Transverse colon (tissue), 4 donors: ENCODE results near the gene SSR3. TPM values are rescaled to one million over a fixed set of nuclear protein-coding genes. Genes with fewer than 3 reads are reported as not detected.

Experiments
- DNase-seq: peaks from one replicate; pipeline ENCODE4 v3.0.0-alpha.2; 2019
- H3K27ac ChIP-seq, 4 donors: fragments of 200-600 bp; sonication (generic); 2 replicates each; pipeline ENCODE4 v1.5.1; 2016 to 2018; ENCODE audit warnings: inconsistent platforms in 4 of 4
- H3K27me3 ChIP-seq: fragments of 200-600 bp; sonication (generic); 2 replicates; pipeline ENCODE4 v1.5.1; 2017; ENCODE audit warnings: inconsistent platforms
- H3K36me3 ChIP-seq, 4 donors: fragments of 200-600 bp; sonication (generic); 2 replicates each; pipeline ENCODE4 v1.5.1; 2017 to 2019; ENCODE audit warnings: inconsistent platforms in 4 of 4
- H3K4me1 ChIP-seq, 4 donors: fragments of 200-600 bp; sonication (generic); 2 replicates each; pipeline ENCODE4 v1.5.1; 2017 to 2020; ENCODE audit warnings: inconsistent platforms in 4 of 4
- H3K4me3 ChIP-seq, 4 donors: fragments of 200-600 bp; sonication (generic); 1 replicate in 1 of 4; 2 replicates in 3 of 4; pipeline versions ENCODE4 v1.5.1 to v1.6.1; 2017 to 2019; ENCODE audit warnings: inconsistent platforms in 4 of 4
- H3K9me3 ChIP-seq, 2 donors: fragments of 200-600 bp; sonication (generic); 2 replicates each; pipeline ENCODE4 v1.5.1; 2017 to 2019; ENCODE audit warnings: inconsistent platforms in 2 of 2
- EP300 ChIP-seq: sonication (generic); formaldehyde crosslinking; IDR thresholded peaks from one replicate; pipeline ENCODE4 v1.6.1; 2017; ENCODE audit warnings: antibody characterized with exemption, low read depth
- POLR2A ChIP-seq: fragments of 450-650 bp; IDR thresholded peaks from one replicate; pipeline ENCODE4 v1.6.1; 2016; ENCODE audit warnings: antibody characterized with exemption, mild to moderate bottlenecking, moderate library complexity
- POLR2AphosphoS5 ChIP-seq, 3 donors: sonication (generic); formaldehyde crosslinking; IDR thresholded peaks; one replicate each; pipeline ENCODE4 v1.6.1; 2016; ENCODE audit warnings: antibody characterized with exemption in 3 of 3
- WGBS, 2 donors: methylation state at CpG; one replicate each; pipeline ENCODE4 v1.1.5; 2018; ENCODE audit warnings: low coverage in 1 of 2; 5-methylcytosine and 5-hydroxymethylcytosine counted together
- in situ Hi-C, 4 donors: fragments of 200-750 bp; cut with MboI; loops; one replicate each; pipeline versions ENCODE4 v1.15.0 to v1.15.1; 2017; ENCODE audit warnings: low sequenced_read_pairs in 3 of 4, low pct_ligation_motif_present in 1 of 4, low pct_unique_long_range_greater_than_20kb in 1 of 4
- intact Hi-C: fragments of 100-400 bp; cut with DNase I; formaldehyde crosslinking; loops from one replicate; pipeline ENCODE4 v1.15.1; 2023; ENCODE audit warnings: low total_unique reads
- total RNA-seq, 4 donors: library from RNA; depleted of rRNA; stranded (reverse); fragments of >200 nt; gene quantifications; one replicate each; pipeline ENCODE4 v1.1.0, GENCODE V29; 2016
- TF ChIP-seq, protein P1 (sequence below), 5 experiments: fragments of 200-600 bp in 3 of 5; fragments of 450-650 bp in 2 of 5; sonication (generic) in 3 of 5; IDR thresholded peaks; 1 replicate in 2 of 5; 2 replicates in 3 of 5; pipeline ENCODE4 v1.5.1; 2016 to 2017; ENCODE audit warnings: antibody characterized with exemption in 5 of 5, inconsistent platforms in 3 of 5, mild to moderate bottlenecking in 2 of 5, moderate library complexity in 1 of 5

SSR3 gene
- total RNA-seq, 4 donors from 2014 or later, result 21.7 to 68.8 (median 50.1) TPM

- Histone ChIP-seq H3K4me1 (peaks cover 14 to 68% (median 28%) of the 10 kb centered on the region in 4 donors), H3K36me3 (peaks cover 0 to 42% (median 1%) of the 10 kb centered on the region in 4 donors), H3K4me3 (no peak overlapping the region), H3K27ac (peak overlapping the region; percentile 39 to 62 (median 54)), H3K9me3 (no peaks in the 10 kb centered on the region), H3K27me3 (no peaks in the 10 kb centered on the region)
- TF ChIP-seq POLR2A, result no peak
- TF ChIP-seq, protein P1, sequence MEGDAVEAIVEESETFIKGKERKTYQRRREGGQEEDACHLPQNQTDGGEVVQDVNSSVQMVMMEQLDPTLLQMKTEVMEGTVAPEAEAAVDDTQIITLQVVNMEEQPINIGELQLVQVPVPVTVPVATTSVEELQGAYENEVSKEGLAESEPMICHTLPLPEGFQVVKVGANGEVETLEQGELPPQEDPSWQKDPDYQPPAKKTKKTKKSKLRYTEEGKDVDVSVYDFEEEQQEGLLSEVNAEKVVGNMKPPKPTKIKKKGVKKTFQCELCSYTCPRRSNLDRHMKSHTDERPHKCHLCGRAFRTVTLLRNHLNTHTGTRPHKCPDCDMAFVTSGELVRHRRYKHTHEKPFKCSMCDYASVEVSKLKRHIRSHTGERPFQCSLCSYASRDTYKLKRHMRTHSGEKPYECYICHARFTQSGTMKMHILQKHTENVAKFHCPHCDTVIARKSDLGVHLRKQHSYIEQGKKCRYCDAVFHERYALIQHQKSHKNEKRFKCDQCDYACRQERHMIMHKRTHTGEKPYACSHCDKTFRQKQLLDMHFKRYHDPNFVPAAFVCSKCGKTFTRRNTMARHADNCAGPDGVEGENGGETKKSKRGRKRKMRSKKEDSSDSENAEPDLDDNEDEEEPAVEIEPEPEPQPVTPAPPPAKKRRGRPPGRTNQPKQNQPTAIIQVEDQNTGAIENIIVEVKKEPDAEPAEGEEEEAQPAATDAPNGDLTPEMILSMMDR (IDR thresholded peaks at IDR 0.05), result no peak
- TF ChIP-seq POLR2AphosphoS5 (IDR thresholded peaks at IDR 0.05), result no peak
- no peak for TF ChIP-seq EP300
- no peak for DNase-seq
- intact Hi-C loops (loop anchor here (10.0 kb wide), 1 partner anchor 586 kb away; no protein-coding TSS in a partner anchor), in situ Hi-C loops (loop anchor here in 1 of 4 donors (10.0 kb wide), 1 partner anchor 536 kb away; no protein-coding TSS in a partner anchor)
- 50 to 78% methylated on average over 6 of the region's 6 CpGs for WGBS, 2 donors
These were observed 6.0 kb downstream of the SSR3 start for GRCh38 chr3:156548902-156549301.

DNA sequence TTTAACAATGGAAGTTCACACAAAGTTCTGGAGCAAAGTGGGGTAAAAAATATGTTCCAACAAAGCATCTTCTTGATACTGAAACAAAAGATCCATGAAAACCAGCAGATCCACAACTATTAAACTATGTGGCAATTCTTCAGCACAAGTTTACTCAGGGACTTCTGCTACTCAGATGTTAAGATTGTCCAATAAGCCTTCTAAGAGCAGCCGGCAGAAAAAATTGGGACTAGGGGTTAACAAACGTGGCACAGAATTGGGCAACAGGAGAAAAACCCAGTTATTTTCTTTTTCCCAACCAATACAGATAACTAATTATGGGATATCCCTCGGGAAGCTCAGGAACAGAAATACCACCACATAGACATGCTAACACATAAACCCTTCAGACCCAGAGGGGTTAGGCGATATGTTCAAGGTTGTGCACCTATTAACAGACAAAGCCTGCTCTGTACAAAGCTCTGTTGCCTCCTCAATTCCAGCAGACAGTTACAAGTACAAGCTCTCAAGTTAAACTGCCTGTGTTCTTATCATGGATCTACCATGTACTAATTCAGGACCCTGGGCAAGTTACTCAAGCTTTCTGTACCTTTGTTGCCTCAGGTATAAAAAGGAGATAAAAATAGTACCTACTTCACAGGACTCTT, 6.8 kb downstream of the SSR3 start:
- intact Hi-C loops (loop anchor here (10.0 kb wide), 1 partner anchor 587 kb away; no protein-coding TSS in a partner anchor), in situ Hi-C loops (loop anchor here in 1 of 4 donors (10.0 kb wide), 1 partner anchor 537 kb away; no protein-coding TSS in a partner anchor)
- DNase-seq, result no peak
- Histone ChIP-seq H3K27ac (peak overlapping the region; percentile 39 to 62 (median 54)), H3K36me3 (peaks cover 0 to 49% (median 2%) of the 10 kb centered on the region in 4 donors), H3K4me3 (no peak overlapping the region), H3K9me3 (no peaks in the 10 kb centered on the region), H3K27me3 (no peaks in the 10 kb centered on the region), H3K4me1 (peaks cover 14 to 68% (median 21%) of the 10 kb centered on the region in 4 donors)
- no peak for TF ChIP-seq POLR2AphosphoS5 (IDR thresholded peaks at IDR 0.05)
- TF ChIP-seq POLR2A, result no peak
- TF ChIP-seq, protein P1 (IDR thresholded peaks at IDR 0.05), result no peak
- no peak for TF ChIP-seq EP300
- WGBS, 2 donors, result 81% methylated on average over 4 of the region's 4 CpGs; no CpG with 5 or more reads in 1 of the 2 donors

DNA sequence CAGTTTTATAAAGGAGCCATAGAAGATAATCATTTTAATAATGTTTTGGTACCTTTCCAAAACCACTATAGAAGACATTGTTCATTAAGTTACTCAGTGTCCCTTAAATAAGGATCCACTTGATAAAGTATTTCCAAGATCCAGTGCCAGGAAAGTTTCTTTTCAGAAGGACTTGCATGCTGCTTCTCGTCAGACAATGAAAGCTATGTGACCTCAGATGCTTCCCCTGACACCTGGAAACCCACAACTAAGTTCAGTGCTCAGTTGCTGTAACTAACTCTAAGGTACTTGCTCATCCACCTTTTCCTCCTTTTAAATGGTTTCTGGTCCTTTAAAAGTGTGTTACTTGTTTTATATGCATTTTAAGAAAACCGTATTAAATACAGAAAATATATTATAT, 7.3 kb downstream of the SSR3 start:
- intact Hi-C loops (loop anchor here (10.0 kb wide), 1 partner anchor 587 kb away; no protein-coding TSS in a partner anchor), in situ Hi-C loops (loop anchor here in 1 of 4 donors (10.0 kb wide), 1 partner anchor 537 kb away; no protein-coding TSS in a partner anchor)
- Histone ChIP-seq H3K4me1 (peaks cover 10 to 68% (median 19%) of the 10 kb centered on the region in 4 donors), H3K4me3 (no peak overlapping the region), H3K9me3 (no peaks in the 10 kb centered on the region), H3K36me3 (peaks cover 0 to 50% (median 2%) of the 10 kb centered on the region in 4 donors), H3K27ac (peak overlapping the region; percentile 39 to 62 (median 54)), H3K27me3 (no peaks in the 10 kb centered on the region)
- DNase-seq, result no peak
- WGBS, 2 donors, result 62 to 67% methylated on average over 1 to 2 of the region's 2 CpGs
- TF ChIP-seq, protein P1 (IDR thresholded peaks at IDR 0.05), result no peak
- no peak for TF ChIP-seq EP300
- TF ChIP-seq POLR2AphosphoS5 (IDR thresholded peaks at IDR 0.05), result no peak
- no peak for TF ChIP-seq POLR2A

DNA sequence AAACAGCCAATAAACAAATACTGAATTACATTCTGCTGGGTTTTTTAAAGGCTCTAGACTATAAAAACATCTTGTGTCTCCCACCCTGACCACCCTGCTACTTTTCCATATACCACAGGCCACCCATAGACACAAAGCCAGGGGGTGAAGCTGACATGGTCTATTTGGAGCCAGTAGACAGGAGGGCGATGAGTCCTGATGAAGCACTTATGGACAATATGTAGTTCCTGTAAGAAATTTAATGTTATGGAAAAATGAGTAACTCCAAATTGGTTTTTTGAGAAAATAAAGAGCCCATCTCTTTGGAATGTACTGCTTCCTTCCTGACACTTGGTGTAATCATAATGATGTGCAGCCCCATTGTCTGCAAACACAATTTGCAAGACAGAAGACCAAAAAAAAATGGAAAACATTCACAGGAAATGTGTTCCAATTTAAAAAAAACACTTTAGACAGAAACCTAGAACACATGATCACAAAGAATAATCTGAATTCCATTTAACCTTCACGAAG, 11.8 kb downstream of the SSR3 start:
- H3K4me3 ChIP-seq, result no peak overlapping the region
- H3K9me3 ChIP-seq, result no peaks in the 10 kb centered on the region
- intact Hi-C loops, result loop anchor here (10.0 kb wide), 1 partner anchor 592 kb away; no protein-coding TSS in a partner anchor
- peaks cover under 1 to 35% (median 5%) of the 10 kb centered on the region in 4 donors for H3K4me1 ChIP-seq
- H3K27ac ChIP-seq, result peak overlapping the region; percentile 3 to 59 (median 18)
- WGBS, 2 donors, result 84 to 89% methylated on average over 2 of the region's 2 CpGs
- no peak for TF ChIP-seq POLR2AphosphoS5 (IDR thresholded peaks at IDR 0.05)
- no peak for TF ChIP-seq EP300
- TF ChIP-seq, protein P1 (IDR thresholded peaks at IDR 0.05), result no peak
- TF ChIP-seq POLR2A, result no peak
- H3K27me3 ChIP-seq, result no peaks in the 10 kb centered on the region
- peaks cover 0 to 44% (median 2%) of the 10 kb centered on the region in 4 donors for H3K36me3 ChIP-seq
- no peak for DNase-seq
- in situ Hi-C loops, result loop anchor here in 1 of 4 donors (10.0 kb wide), 1 partner anchor 542 kb away; no protein-coding TSS in a partner anchor
